GM12878 (cell line): ENCODE data around the gene CDK5RAP3. TPM values are rescaled to one million over a fixed set of nuclear protein-coding genes. Genes with fewer than 3 reads are reported as not detected.

ENCODE experiments used
- BCLAF1 ChIP-seq: fragments of 450-650 bp; IDR thresholded peaks from 2 replicates; pipeline ENCODE4 v1.6.1; 2017; ENCODE audit warnings: antibody characterized with exemption, mild to moderate bottlenecking, moderate library complexity
- BRCA1 ChIP-seq: IDR thresholded peaks from 2 replicates; pipeline ENCODE4 v1.6.1; 2011; ENCODE audit warnings: low read depth, low read length, improper control_type of control experiment
- CEBPZ ChIP-seq: fragments of 150-350 bp; IDR thresholded peaks from 2 replicates; pipeline ENCODE4 v1.6.1; 2016; ENCODE audit warnings: low read depth, low read length
- GABPA ChIP-seq: IDR thresholded peaks from 2 replicates; pipeline ENCODE4 v1.6.1; 2014; ENCODE audit warnings: antibody characterized with exemption, low read depth, mild to moderate bottlenecking, inconsistent platforms
- KAT2A ChIP-seq: conservative IDR thresholded peaks from 2 replicates; pipeline ENCODE4 v1.6.1; 2011; ENCODE audit warnings: low read depth, low read length; ENCODE audit not compliant: control insufficient read depth
- KDM1A ChIP-seq: fragments of 200-600 bp; sonication (generic); IDR thresholded peaks from 2 replicates; pipeline ENCODE4 v1.6.1; 2016; ENCODE audit warnings: borderline replicate concordance
- MTA3 ChIP-seq: IDR thresholded peaks from 2 replicates; pipeline ENCODE4 v1.6.1; 2012; ENCODE audit warnings: low read length, inconsistent platforms, borderline replicate concordance
- MYC ChIP-seq: IDR thresholded peaks from 2 replicates; pipeline ENCODE4 v1.6.1; 2011; ENCODE audit warnings: mild to moderate bottlenecking, low read length, moderate library complexity, inconsistent platforms; ENCODE audit not compliant: insufficient read depth, insufficient replicate concordance, insufficient read length, severe bottlenecking
- NR2F1 ChIP-seq: fragments of 450-650 bp; conservative IDR thresholded peaks from 2 replicates; pipeline ENCODE4 v1.6.1; 2017; ENCODE audit warnings: mild to moderate bottlenecking
- PKNOX1 ChIP-seq: fragments of 450-650 bp; IDR thresholded peaks from 2 replicates; pipeline ENCODE4 v1.6.1; 2016; ENCODE audit warnings: mild to moderate bottlenecking
- ZBED1 ChIP-seq: IDR thresholded peaks from 2 replicates; pipeline ENCODE4 v1.6.1; 2016; ENCODE audit warnings: borderline replicate concordance
- ZBTB11 ChIP-seq: fragments of 450-650 bp; formaldehyde crosslinking; IDR thresholded peaks from 2 replicates; pipeline ENCODE4 v1.5.0; 2022; ENCODE audit warnings: mild to moderate bottlenecking, missing genetic modification characterization
- ZNF687 ChIP-seq: fragments of 450-650 bp; IDR thresholded peaks from 2 replicates; pipeline ENCODE4 v1.6.1; 2017; ENCODE audit warnings: mild to moderate bottlenecking, moderate library complexity
- polyA plus RNA-seq, 11 experiments: library from polyadenylated mRNA; depleted of rRNA in 4 of 11; unstranded in 6 of 11; stranded (reverse) in 5 of 11; fragments of >200 nt; fragmentation: Nextera tagmentation in 4 of 11; fragmentation: Illumina TruSeq in 1 of 11; extraction: Ambion mirVana in 4 of 11; extraction: Trizol in 1 of 11; gene quantifications; 1 replicate in 1 of 11; 2 replicates in 10 of 11; pipeline versions ENCODE4 v1.2.1 to v1.2.3, GENCODE V29; 2011 to 2016; ENCODE audit warnings: inconsistent platforms in 2 of 11, missing spikeins in 2 of 11, low read depth in 1 of 11
- total RNA-seq, 4 experiments: library from RNA; depleted of rRNA in 3 of 4; stranded (reverse); fragments of >200 nt in 3 of 4; fragmentation: Illumina TruSeq in 1 of 4; extraction: Trizol in 1 of 4; gene quantifications; 2 replicates each; pipeline versions ENCODE4 v1.2.1 to v1.2.3, GENCODE V29; 2013 to 2021

Gene CDK5RAP3
- total and polyA plus RNA-seq, 10 of the 15 experiments (the other 5 are each of a cell fraction or from before 2014, with no cell fraction given), result 69.4 to 237 (median 160) TPM

- TF ChIP-seq ZBTB11 (CRISPR knock-in tag) (peak; percentile 70), CEBPZ (peak; percentile 38; the same call in 1 of the 2 replicates), NR2F1 (no peak), PKNOX1 (peak; percentile 86), ZBED1 (no peak), ZNF687 (peak; percentile 59), KDM1A (no peak), MYC (peak; percentile 88), GABPA (peak; percentile 59; the same call in 1 of the 2 replicates), KAT2A (no peak), MTA3 (no peak), BRCA1 (no peak), BCLAF1 (no peak)
Measured at GRCh38 chr17:47941246-47942095, 29.4 kb upstream of the CDK5RAP3 start, which contains the start of gene PNPO (continued).
